WTC11 (cell line): ENCODE data around the gene TCTN3. TPM values are rescaled to one million over a fixed set of nuclear protein-coding genes. Genes with fewer than 3 reads are reported as not detected.

Experiments
- ATAC-seq: fragments of 200-7000 bp; cut with Tn5 transposase; 2 replicates; pipeline ENCODE4 v1.10.0; 2021; ENCODE audit warnings: mild to moderate bottlenecking, moderate library complexity
- CTCF ChIA-PET: fragments of 300-600 bp; sonication (Branson Sonifier 250); formaldehyde crosslinking; loops from one replicate; lab custom pipeline; 2021; ENCODE audit warnings: antibody characterized with exemption; lab: Charles Lee
- POLR2A ChIA-PET: fragments of 350-600 bp; sonication (Branson Sonifier 250); formaldehyde crosslinking; loops from one replicate; lab custom pipeline; 2021; ENCODE audit warnings: antibody characterized with exemption; lab: Charles Lee
- DNase-seq: peaks from one replicate; pipeline ENCODE4 v3.0.0; 2021; ENCODE audit warnings: low spot score
- H3K27ac Mint-ChIP-seq: 2 replicates; pipeline ENCODE4 v1.8.0; 2021; ENCODE audit warnings: mixed read lengths
- H3K27me3 Mint-ChIP-seq: 2 replicates; pipeline ENCODE4 v1.8.0; 2021; ENCODE audit warnings: low read depth, mild to moderate bottlenecking, moderate library complexity, mixed read lengths
- H3K36me3 Mint-ChIP-seq: 2 replicates; pipeline ENCODE4 v1.8.0; 2021; ENCODE audit warnings: mixed read lengths
- H3K4me1 Mint-ChIP-seq: 2 replicates; pipeline ENCODE4 v1.8.0; 2022; ENCODE audit warnings: mixed read lengths
- H3K4me3 Mint-ChIP-seq: 2 replicates; pipeline ENCODE4 v1.8.0; 2021; ENCODE audit warnings: mild to moderate bottlenecking, moderate library complexity, mixed read lengths
- H3K9me3 Mint-ChIP-seq: 2 replicates; pipeline ENCODE4 v1.8.0; 2021; ENCODE audit warnings: mixed read lengths
- ESRRA ChIP-seq: sonication (generic); formaldehyde crosslinking; IDR thresholded peaks from 2 replicates; pipeline ENCODE4 v1.8.1; 2022; ENCODE audit warnings: mild to moderate bottlenecking, missing genetic modification reagents, borderline replicate concordance
- FOXP1 ChIP-seq: sonication (generic); formaldehyde crosslinking; IDR thresholded peaks from 2 replicates; pipeline ENCODE4 v1.8.0; 2022; ENCODE audit warnings: missing genetic modification reagents, mild to moderate bottlenecking, moderate library complexity, borderline replicate concordance
- HMGA2 ChIP-seq: fragments of 250-450 bp; sonication (Bioruptor Pico); IDR thresholded peaks from 2 replicates; pipeline ENCODE4 v1.4.0; 2021; ENCODE audit warnings: mild to moderate bottlenecking, moderate library complexity
- IRF2 ChIP-seq: sonication (generic); formaldehyde crosslinking; IDR thresholded peaks from 2 replicates; pipeline ENCODE4 v1.8.0; 2022; ENCODE audit warnings: low read depth, missing genetic modification reagents, borderline replicate concordance
- JAZF1 ChIP-seq: fragments of 250-450 bp; sonication (Bioruptor Pico); IDR thresholded peaks from 2 replicates; pipeline ENCODE4 v1.9.0; 2021; ENCODE audit warnings: moderate library complexity, mild to moderate bottlenecking, inconsistent platforms
- MYBL2 ChIP-seq: sonication (generic); formaldehyde crosslinking; IDR thresholded peaks from 2 replicates; pipeline ENCODE4 v1.8.1; 2023; ENCODE audit warnings: mild to moderate bottlenecking, moderate library complexity, missing genetic modification reagents
- NFYB ChIP-seq: sonication (generic); formaldehyde crosslinking; conservative IDR thresholded peaks from 2 replicates; pipeline ENCODE4 v1.8.0; 2022; ENCODE audit warnings: low read depth, missing genetic modification reagents
- NR1H2 ChIP-seq: sonication (generic); formaldehyde crosslinking; IDR thresholded peaks from 2 replicates; pipeline ENCODE4 v1.9.0; 2021; ENCODE audit warnings: mild to moderate bottlenecking, moderate library complexity, missing genetic modification reagents
- NR3C1 ChIP-seq: sonication (generic); formaldehyde crosslinking; conservative IDR thresholded peaks from 2 replicates; pipeline ENCODE4 v1.8.1; 2023; ENCODE audit warnings: low read depth, mild to moderate bottlenecking, missing genetic modification reagents
- PREB ChIP-seq: sonication (generic); formaldehyde crosslinking; IDR thresholded peaks from 2 replicates; pipeline ENCODE4 v1.8.1; 2022; ENCODE audit warnings: mild to moderate bottlenecking, missing genetic modification reagents, moderate library complexity, borderline replicate concordance
- PRRX2 ChIP-seq: fragments of 250-450 bp; sonication (Bioruptor Pico); IDR thresholded peaks from 2 replicates; pipeline ENCODE4 v1.8.0; 2021; ENCODE audit warnings: mild to moderate bottlenecking
- SMAD3 ChIP-seq: sonication (generic); formaldehyde crosslinking; IDR thresholded peaks from 2 replicates; pipeline ENCODE4 v1.8.0; 2022; ENCODE audit warnings: missing genetic modification reagents, mild to moderate bottlenecking, borderline replicate concordance
- TEAD1 ChIP-seq: sonication (generic); formaldehyde crosslinking; IDR thresholded peaks from 2 replicates; pipeline ENCODE4 v1.8.0; 2022; ENCODE audit warnings: mild to moderate bottlenecking, missing genetic modification reagents
- ZNF121 ChIP-seq: sonication (generic); formaldehyde crosslinking; IDR thresholded peaks from 2 replicates; pipeline ENCODE4 v1.8.0; 2023; ENCODE audit warnings: missing genetic modification reagents
- ZNF219 ChIP-seq: sonication (generic); formaldehyde crosslinking; IDR thresholded peaks from 2 replicates; pipeline ENCODE4 v1.8.0; 2023; ENCODE audit warnings: missing genetic modification reagents, mild to moderate bottlenecking, borderline replicate concordance
- ZNF232 ChIP-seq: sonication (generic); formaldehyde crosslinking; IDR thresholded peaks from 2 replicates; pipeline ENCODE4 v1.8.0; 2022; ENCODE audit warnings: mild to moderate bottlenecking, missing genetic modification reagents
- ZNF396 ChIP-seq: fragments of 250-450 bp; sonication (Bioruptor Pico); IDR thresholded peaks from 2 replicates; pipeline ENCODE4 v1.8.0; 2021; ENCODE audit warnings: mild to moderate bottlenecking, moderate library complexity, borderline replicate concordance
- ZNF671 ChIP-seq: fragments of 250-450 bp; sonication (Bioruptor Pico); IDR thresholded peaks from 2 replicates; pipeline ENCODE4 v1.8.0; 2021; ENCODE audit warnings: mild to moderate bottlenecking
- total RNA-seq: library from RNA; stranded (reverse); gene quantifications from 3 replicates; pipeline ENCODE4 v1.2.3, GENCODE V29; 2021
- TF ChIP-seq, protein P1 (sequence below): fragments of 200-600 bp; IDR thresholded peaks from 2 replicates; pipeline ENCODE4 v1.8.0; 2022; ENCODE audit warnings: antibody characterized with exemption
- TF ChIP-seq, protein P2 (sequence below): fragments of 250-450 bp; sonication (Bioruptor Pico); IDR thresholded peaks from 2 replicates; pipeline ENCODE4 v1.9.0; 2021; ENCODE audit warnings: moderate library complexity, mild to moderate bottlenecking, inconsistent platforms, borderline replicate concordance
- TF ChIP-seq, protein P3 (sequence below): sonication (generic); formaldehyde crosslinking; IDR thresholded peaks from 2 replicates; pipeline ENCODE4 v1.8.1; 2022; ENCODE audit warnings: low read depth, mild to moderate bottlenecking, moderate library complexity, missing genetic modification reagents, borderline replicate concordance
- TF ChIP-seq, protein P4 (sequence below): sonication (generic); formaldehyde crosslinking; IDR thresholded peaks from 2 replicates; pipeline ENCODE4 v1.8.1; 2022; ENCODE audit warnings: missing genetic modification reagents, borderline replicate concordance
- TF ChIP-seq, protein P5 (sequence below): sonication (generic); formaldehyde crosslinking; IDR thresholded peaks from 2 replicates; pipeline ENCODE4 v1.8.0; 2023; ENCODE audit warnings: missing genetic modification reagents, mild to moderate bottlenecking, borderline replicate concordance

The TCTN3 gene
- total RNA-seq, 1 experiment from 2014 or later: 26.4 TPM

GRCh38 chr10:95637911-95638310, 55.8 kb downstream of the TCTN3 start:
- CTCF ChIA-PET: no interaction called here
- H3K36me3 Mint-ChIP-seq: peaks cover 64% of the 10 kb centered on the region
- H3K9me3 Mint-ChIP-seq: no peaks in the 10 kb centered on the region

GRCh38 chr10:95637140-95637539, 56.6 kb downstream of the TCTN3 start:
- H3K27ac Mint-ChIP-seq: no peak overlapping the region
- no peak for TF ChIP-seq ZNF219 (CRISPR knock-in tag)
- no peak for TF ChIP-seq JAZF1 (CRISPR knock-in tag)
- TF ChIP-seq, protein P1, sequence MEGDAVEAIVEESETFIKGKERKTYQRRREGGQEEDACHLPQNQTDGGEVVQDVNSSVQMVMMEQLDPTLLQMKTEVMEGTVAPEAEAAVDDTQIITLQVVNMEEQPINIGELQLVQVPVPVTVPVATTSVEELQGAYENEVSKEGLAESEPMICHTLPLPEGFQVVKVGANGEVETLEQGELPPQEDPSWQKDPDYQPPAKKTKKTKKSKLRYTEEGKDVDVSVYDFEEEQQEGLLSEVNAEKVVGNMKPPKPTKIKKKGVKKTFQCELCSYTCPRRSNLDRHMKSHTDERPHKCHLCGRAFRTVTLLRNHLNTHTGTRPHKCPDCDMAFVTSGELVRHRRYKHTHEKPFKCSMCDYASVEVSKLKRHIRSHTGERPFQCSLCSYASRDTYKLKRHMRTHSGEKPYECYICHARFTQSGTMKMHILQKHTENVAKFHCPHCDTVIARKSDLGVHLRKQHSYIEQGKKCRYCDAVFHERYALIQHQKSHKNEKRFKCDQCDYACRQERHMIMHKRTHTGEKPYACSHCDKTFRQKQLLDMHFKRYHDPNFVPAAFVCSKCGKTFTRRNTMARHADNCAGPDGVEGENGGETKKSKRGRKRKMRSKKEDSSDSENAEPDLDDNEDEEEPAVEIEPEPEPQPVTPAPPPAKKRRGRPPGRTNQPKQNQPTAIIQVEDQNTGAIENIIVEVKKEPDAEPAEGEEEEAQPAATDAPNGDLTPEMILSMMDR: no peak
- TF ChIP-seq SMAD3 (CRISPR knock-in tag): no peak
- TF ChIP-seq IRF2: no peak
- TF ChIP-seq, protein P2, sequence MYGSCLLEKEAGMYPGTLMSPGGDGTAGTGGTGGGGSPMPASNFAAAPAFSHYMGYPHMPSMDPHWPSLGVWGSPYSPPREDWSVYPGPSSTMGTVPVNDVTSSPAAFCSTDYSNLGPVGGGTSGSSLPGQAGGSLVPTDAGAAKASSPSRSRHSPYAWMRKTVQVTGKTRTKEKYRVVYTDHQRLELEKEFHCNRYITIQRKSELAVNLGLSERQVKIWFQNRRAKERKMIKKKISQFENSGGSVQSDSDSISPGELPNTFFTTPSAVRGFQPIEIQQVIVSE: no peak
- TF ChIP-seq, protein P3, sequence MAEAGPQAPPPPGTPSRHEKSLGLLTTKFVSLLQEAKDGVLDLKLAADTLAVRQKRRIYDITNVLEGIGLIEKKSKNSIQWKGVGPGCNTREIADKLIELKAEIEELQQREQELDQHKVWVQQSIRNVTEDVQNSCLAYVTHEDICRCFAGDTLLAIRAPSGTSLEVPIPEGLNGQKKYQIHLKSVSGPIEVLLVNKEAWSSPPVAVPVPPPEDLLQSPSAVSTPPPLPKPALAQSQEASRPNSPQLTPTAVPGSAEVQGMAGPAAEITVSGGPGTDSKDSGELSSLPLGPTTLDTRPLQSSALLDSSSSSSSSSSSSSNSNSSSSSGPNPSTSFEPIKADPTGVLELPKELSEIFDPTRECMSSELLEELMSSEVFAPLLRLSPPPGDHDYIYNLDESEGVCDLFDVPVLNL (CRISPR knock-in tag): no peak
- TF ChIP-seq NR3C1 (CRISPR knock-in tag): no peak
- no peak for TF ChIP-seq TEAD1 (CRISPR knock-in tag)
- TF ChIP-seq, all 79 proteins: peak for 0
- peaks cover 62% of the 10 kb centered on the region for H3K36me3 Mint-ChIP-seq

More at GRCh38 chr10:95637911-95638310, 55.8 kb downstream of the TCTN3 start:
- no peak for DNase-seq
- POLR2A ChIA-PET: no interaction called here
- Mint-ChIP-seq H3K4me3 (no peak overlapping the region), H3K27ac (no peak overlapping the region), H3K4me1 (no peaks in the 10 kb centered on the region), H3K27me3 (no peaks in the 10 kb centered on the region)
- ATAC-seq: no peak
- TF ChIP-seq ZNF671 (CRISPR knock-in tag) (no peak), TEAD1 (CRISPR knock-in tag) (no peak), PREB (no peak), NR3C1 (CRISPR knock-in tag) (no peak), NFYB (CRISPR knock-in tag) (no peak), ZNF121 (CRISPR knock-in tag) (no peak), ZNF232 (CRISPR knock-in tag) (no peak), ZNF396 (no peak), NR1H2 (CRISPR knock-in tag) (no peak), ESRRA (CRISPR knock-in tag) (no peak), MYBL2 (CRISPR knock-in tag) (no peak), FOXP1 (no peak), PRRX2 (CRISPR knock-in tag) (no peak), HMGA2 (CRISPR knock-in tag) (no peak)
- TF ChIP-seq, protein P3 (CRISPR knock-in tag): no peak
- TF ChIP-seq, protein P4, sequence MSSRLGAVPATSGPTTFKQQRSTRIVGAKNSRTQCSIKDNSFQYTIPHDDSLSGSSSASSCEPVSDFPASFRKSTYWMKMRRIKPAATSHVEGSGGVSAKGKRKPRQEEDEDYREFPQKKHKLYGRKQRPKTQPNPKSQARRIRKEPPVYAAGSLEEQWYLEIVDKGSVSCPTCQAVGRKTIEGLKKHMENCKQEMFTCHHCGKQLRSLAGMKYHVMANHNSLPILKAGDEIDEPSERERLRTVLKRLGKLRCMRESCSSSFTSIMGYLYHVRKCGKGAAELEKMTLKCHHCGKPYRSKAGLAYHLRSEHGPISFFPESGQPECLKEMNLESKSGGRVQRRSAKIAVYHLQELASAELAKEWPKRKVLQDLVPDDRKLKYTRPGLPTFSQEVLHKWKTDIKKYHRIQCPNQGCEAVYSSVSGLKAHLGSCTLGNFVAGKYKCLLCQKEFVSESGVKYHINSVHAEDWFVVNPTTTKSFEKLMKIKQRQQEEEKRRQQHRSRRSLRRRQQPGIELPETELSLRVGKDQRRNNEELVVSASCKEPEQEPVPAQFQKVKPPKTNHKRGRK (CRISPR knock-in tag): no peak
- TF ChIP-seq, protein P5, sequence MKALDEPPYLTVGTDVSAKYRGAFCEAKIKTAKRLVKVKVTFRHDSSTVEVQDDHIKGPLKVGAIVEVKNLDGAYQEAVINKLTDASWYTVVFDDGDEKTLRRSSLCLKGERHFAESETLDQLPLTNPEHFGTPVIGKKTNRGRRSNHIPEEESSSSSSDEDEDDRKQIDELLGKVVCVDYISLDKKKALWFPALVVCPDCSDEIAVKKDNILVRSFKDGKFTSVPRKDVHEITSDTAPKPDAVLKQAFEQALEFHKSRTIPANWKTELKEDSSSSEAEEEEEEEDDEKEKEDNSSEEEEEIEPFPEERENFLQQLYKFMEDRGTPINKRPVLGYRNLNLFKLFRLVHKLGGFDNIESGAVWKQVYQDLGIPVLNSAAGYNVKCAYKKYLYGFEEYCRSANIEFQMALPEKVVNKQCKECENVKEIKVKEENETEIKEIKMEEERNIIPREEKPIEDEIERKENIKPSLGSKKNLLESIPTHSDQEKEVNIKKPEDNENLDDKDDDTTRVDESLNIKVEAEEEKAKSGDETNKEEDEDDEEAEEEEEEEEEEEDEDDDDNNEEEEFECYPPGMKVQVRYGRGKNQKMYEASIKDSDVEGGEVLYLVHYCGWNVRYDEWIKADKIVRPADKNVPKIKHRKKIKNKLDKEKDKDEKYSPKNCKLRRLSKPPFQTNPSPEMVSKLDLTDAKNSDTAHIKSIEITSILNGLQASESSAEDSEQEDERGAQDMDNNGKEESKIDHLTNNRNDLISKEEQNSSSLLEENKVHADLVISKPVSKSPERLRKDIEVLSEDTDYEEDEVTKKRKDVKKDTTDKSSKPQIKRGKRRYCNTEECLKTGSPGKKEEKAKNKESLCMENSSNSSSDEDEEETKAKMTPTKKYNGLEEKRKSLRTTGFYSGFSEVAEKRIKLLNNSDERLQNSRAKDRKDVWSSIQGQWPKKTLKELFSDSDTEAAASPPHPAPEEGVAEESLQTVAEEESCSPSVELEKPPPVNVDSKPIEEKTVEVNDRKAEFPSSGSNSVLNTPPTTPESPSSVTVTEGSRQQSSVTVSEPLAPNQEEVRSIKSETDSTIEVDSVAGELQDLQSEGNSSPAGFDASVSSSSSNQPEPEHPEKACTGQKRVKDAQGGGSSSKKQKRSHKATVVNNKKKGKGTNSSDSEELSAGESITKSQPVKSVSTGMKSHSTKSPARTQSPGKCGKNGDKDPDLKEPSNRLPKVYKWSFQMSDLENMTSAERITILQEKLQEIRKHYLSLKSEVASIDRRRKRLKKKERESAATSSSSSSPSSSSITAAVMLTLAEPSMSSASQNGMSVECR: no peak

More at GRCh38 chr10:95637140-95637539, 56.6 kb downstream of the TCTN3 start:
- Mint-ChIP-seq H3K4me3 (no peak overlapping the region), H3K27me3 (no peaks in the 10 kb centered on the region), H3K4me1 (no peaks in the 10 kb centered on the region), H3K9me3 (no peaks in the 10 kb centered on the region)
- ATAC-seq (no peak), DNase-seq (no peak)
- CTCF ChIA-PET: no interaction called here
- POLR2A ChIA-PET: no interaction called here
